ENCODE data around the gene ARHGAP26.

DNA sequence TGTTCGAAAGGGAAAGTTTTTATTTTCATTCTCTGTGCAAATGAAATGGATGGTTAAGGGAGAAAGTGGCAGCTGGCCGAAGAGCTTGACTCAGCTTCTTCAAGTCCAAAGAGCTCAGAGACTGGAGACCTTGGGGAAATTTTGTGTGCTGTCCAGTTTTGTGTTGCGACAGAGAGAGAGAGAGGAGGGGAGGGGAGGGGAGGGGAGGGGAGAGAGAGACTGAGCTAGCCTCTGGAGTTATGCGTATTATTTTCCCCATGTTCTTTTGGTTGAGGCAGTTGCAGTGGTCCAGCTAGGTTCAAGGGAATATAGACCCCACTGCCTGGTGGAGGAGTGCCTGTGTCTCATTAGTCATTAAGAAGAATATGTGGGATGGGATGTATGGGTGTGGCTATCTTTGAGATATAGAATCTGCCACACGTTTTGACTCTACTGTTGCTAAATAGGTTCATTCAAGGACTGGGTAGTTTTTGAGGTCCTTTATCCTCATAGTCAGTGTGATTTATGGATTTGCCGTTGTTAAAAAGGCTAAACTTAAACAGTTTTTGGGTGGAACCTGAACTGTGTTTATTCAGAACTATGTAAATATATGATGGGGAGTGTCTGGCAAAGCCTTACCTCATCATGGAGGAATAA, 69.7 kb downstream of the ARHGAP26 start:
- TF ChIP-seq, protein P1, sequence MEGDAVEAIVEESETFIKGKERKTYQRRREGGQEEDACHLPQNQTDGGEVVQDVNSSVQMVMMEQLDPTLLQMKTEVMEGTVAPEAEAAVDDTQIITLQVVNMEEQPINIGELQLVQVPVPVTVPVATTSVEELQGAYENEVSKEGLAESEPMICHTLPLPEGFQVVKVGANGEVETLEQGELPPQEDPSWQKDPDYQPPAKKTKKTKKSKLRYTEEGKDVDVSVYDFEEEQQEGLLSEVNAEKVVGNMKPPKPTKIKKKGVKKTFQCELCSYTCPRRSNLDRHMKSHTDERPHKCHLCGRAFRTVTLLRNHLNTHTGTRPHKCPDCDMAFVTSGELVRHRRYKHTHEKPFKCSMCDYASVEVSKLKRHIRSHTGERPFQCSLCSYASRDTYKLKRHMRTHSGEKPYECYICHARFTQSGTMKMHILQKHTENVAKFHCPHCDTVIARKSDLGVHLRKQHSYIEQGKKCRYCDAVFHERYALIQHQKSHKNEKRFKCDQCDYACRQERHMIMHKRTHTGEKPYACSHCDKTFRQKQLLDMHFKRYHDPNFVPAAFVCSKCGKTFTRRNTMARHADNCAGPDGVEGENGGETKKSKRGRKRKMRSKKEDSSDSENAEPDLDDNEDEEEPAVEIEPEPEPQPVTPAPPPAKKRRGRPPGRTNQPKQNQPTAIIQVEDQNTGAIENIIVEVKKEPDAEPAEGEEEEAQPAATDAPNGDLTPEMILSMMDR (IDR thresholded peaks at IDR 0.05; ENCODE audit: low read depth, low read length, poor library complexity, severe bottlenecking) = no peak
- no peak for TF ChIP-seq EZH2phosphoT487 (IDR thresholded peaks at IDR 0.05; ENCODE audit: borderline replicate concordance, low read length)

All from DOHH2 (cell line).